Measurements from ENCODE around the gene GPR3.

DNA sequence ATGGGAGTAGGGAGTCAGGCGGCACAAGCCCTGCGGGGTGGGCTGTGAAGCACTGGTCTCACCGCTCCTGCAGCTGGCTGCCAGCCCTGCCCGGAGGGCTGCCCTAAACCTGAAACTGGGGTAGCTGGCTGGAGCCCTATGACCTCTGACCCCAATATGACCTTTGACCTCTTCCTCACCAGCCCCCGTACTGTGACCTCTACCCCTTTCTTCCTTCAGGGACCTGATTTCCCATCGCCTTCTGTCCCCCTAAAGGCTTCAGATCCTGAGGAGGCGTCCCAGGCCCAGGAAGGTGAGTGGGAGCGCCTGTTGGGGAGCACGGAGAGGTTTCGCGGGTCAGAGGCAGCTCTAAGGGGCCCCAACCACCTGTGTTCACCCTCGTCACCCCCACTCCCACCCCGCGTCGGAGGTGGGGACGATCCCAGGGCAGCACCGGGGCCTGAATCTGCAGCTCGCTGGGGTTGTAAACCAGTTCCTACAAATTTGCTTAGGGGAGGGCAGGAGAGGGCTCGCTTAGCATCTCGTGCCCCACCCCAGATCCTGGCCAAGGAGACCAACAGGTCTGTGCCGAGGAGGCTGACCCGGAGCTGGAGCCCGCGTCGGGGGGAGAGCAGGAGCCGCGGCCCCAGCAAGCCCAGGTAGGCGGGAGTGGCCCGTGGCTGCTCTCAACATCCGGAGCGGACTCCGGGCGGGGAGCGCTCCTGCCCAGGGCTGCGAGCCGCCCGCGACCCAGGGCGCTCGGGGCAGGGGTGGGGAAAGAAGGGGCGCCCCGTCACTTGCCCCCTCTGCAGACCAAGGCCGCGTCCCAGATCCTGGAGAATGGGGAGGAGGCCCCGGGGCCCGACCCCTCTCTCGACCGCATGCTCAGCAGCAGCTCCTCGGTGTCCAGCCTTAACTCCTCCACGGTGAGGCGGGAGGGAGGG lies 43.3 kb upstream of the GPR3 start:
- TF ChIP-seq CTCF (IDR thresholded peaks at IDR 0.05) (no peak), POLR2A (IDR thresholded peaks at IDR 0.05; ENCODE audit: low read depth) (no peak)

Data from esophagus muscularis mucosa (tissue), 3 donors.